ENCODE data around the gene OLFML2B.

DNA sequence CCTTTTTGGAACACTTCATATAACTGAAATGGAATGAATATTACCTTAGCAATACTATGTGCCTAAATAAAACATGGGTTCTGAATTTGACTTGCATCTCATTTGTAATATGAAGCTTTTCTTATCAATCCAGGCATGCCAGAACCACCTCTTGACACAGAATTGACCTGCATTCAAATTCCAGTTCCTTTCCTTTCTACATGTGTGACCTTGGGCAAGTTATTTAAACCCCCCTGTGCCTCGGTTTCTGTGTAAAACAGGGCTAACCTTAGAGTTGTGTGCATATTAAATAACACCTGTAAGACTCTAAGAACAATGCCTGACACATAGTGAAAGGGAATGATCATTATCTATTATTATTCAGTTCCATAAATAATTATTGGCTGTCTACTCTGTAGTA lies 43.8 kb upstream of the OLFML2B start:
- TF ChIP-seq, protein P1, sequence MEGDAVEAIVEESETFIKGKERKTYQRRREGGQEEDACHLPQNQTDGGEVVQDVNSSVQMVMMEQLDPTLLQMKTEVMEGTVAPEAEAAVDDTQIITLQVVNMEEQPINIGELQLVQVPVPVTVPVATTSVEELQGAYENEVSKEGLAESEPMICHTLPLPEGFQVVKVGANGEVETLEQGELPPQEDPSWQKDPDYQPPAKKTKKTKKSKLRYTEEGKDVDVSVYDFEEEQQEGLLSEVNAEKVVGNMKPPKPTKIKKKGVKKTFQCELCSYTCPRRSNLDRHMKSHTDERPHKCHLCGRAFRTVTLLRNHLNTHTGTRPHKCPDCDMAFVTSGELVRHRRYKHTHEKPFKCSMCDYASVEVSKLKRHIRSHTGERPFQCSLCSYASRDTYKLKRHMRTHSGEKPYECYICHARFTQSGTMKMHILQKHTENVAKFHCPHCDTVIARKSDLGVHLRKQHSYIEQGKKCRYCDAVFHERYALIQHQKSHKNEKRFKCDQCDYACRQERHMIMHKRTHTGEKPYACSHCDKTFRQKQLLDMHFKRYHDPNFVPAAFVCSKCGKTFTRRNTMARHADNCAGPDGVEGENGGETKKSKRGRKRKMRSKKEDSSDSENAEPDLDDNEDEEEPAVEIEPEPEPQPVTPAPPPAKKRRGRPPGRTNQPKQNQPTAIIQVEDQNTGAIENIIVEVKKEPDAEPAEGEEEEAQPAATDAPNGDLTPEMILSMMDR (IDR thresholded peaks at IDR 0.05): no peak
- TF ChIP-seq POLR2A (IDR thresholded peaks at IDR 0.05): no peak
